HL-60 (cell line): Measurements from ENCODE around the gene SELENOP.

ENCODE experiments used
- DNase-seq, 2 experiments: peaks; one replicate each; pipeline ENCODE4 v3.0.0-alpha.2; 2010 to 2020; ENCODE audit warnings: low read depth in 1 of 2, low spot score in 1 of 2
- H3K27ac ChIP-seq: fragments of 250-450 bp; sonication (Bioruptor Pico); replicated peaks from 2 replicates; pipeline ENCODE4 v1.5.1; 2020; ENCODE audit warnings: mild to moderate bottlenecking, moderate library complexity
- H3K27me3 ChIP-seq: fragments of 250-450 bp; sonication (Bioruptor Pico); 2 replicates; pipeline ENCODE4 v1.5.1; 2021; ENCODE audit warnings: mild to moderate bottlenecking, moderate library complexity; ENCODE audit not compliant: insufficient read depth, poor library complexity, severe bottlenecking
- H3K4me3 ChIP-seq: replicated peaks from 2 replicates; pipeline ENCODE4 v1.5.1; 2011; ENCODE audit warnings: mild to moderate bottlenecking, control low read depth, low read length; ENCODE audit not compliant: insufficient read depth
- GABPA ChIP-seq: IDR thresholded peaks from 2 replicates; pipeline ENCODE4 v1.6.1; 2012; ENCODE audit warnings: low read depth
- POLR2AphosphoS5 ChIP-seq: IDR thresholded peaks from 2 replicates; pipeline ENCODE4 v1.6.1; 2012; ENCODE audit warnings: low read depth
- REST ChIP-seq: IDR thresholded peaks from 2 replicates; pipeline ENCODE4 v1.6.1; 2012; ENCODE audit warnings: low read depth; ENCODE audit not compliant: insufficient replicate concordance
- SPI1 ChIP-seq: IDR thresholded peaks from 2 replicates; pipeline ENCODE4 v1.6.1; 2012; ENCODE audit warnings: low read depth, mild to moderate bottlenecking, borderline replicate concordance
- TF ChIP-seq, protein P1 (sequence below): IDR thresholded peaks from one replicate; pipeline ENCODE4 v1.5.1; 2011; ENCODE audit warnings: low read length, control low read depth, inconsistent platforms; ENCODE audit not compliant: insufficient read depth

SELENOP gene

DNA sequence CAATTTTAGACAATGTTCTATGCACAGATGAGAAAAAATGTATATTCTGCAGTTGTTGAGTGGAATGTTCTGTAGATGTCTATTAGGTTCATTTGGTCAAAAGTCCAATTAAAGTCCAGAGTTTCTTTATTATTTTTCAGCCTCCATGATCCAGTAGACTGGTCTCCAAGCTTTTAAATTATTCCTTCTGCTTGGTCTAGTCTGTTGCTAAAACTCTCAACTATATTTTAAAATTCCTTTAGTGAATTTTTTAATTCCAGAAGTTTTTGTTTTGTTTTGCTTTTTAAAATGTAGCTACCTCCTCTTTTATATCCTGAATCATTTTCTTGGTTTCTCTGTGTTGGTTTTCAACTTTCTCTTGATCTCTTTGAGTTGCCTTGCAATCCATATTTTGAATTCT, 24.6 kb downstream of the SELENOP start:
- TF ChIP-seq, protein P1, sequence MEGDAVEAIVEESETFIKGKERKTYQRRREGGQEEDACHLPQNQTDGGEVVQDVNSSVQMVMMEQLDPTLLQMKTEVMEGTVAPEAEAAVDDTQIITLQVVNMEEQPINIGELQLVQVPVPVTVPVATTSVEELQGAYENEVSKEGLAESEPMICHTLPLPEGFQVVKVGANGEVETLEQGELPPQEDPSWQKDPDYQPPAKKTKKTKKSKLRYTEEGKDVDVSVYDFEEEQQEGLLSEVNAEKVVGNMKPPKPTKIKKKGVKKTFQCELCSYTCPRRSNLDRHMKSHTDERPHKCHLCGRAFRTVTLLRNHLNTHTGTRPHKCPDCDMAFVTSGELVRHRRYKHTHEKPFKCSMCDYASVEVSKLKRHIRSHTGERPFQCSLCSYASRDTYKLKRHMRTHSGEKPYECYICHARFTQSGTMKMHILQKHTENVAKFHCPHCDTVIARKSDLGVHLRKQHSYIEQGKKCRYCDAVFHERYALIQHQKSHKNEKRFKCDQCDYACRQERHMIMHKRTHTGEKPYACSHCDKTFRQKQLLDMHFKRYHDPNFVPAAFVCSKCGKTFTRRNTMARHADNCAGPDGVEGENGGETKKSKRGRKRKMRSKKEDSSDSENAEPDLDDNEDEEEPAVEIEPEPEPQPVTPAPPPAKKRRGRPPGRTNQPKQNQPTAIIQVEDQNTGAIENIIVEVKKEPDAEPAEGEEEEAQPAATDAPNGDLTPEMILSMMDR = no peak
- no peak for TF ChIP-seq POLR2AphosphoS5
- no peak for TF ChIP-seq SPI1
- no peak for TF ChIP-seq GABPA
- no peak for TF ChIP-seq REST
- Histone ChIP-seq H3K27ac (no peak overlapping the region), H3K4me3 (no peak overlapping the region), H3K27me3 (no peaks in the 10 kb centered on the region)
- DNase-seq = no peak

GRCh38 chr5:42785756-42786155, 25.9 kb downstream of the SELENOP start:
- no peak overlapping the region for H3K27ac ChIP-seq
- no peak for DNase-seq
- H3K4me3 ChIP-seq = no peak overlapping the region
- no peak for TF ChIP-seq GABPA
- TF ChIP-seq REST = no peak
- no peak for TF ChIP-seq POLR2AphosphoS5
- no peak for TF ChIP-seq SPI1
- TF ChIP-seq, protein P1 = no peak
- no peaks in the 10 kb centered on the region for H3K27me3 ChIP-seq

DNA sequence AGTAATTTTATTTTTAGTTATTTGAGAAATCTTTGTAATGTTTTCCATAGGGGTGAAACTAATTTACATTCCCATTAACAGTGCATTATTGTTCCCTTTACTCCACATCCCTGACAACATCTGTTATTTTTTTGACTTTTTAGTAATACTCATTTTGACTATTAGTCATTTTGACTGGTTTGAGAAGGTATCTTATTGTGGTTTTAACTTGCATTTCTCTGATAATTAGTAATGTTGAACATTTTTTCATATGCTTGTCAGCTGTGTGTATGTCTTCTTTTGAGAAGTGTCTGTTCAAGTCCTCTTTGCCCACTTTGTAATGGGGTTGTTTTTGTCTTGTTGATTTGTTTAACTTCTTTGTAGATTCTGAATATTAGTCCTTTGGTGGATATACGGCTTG, 27.6 kb downstream of the SELENOP start:
- TF ChIP-seq POLR2AphosphoS5 (no peak), REST (no peak), SPI1 (no peak), GABPA (no peak)
- TF ChIP-seq, protein P1 = no peak
- DNase-seq = no peak
- Histone ChIP-seq H3K4me3 (no peak overlapping the region), H3K27ac (no peak overlapping the region), H3K27me3 (no peaks in the 10 kb centered on the region)
